NCI-H510A (cell line): ENCODE results near the gene PARD3.
A peak's percentile ranks its signal among the peaks of the same experiment; 100 is the strongest.

Experiments
- DNase-seq: peaks from one replicate; lab custom pipeline; 2025; lab: John Stamatoyannopoulos, UW

The PARD3 gene

GRCh38 chr10:34824870-34825269, 9.8 kb upstream of the PARD3 start:
- DNase-seq = no peak

GRCh38 chr10:34821587-34822585, 6.8 kb upstream of the PARD3 start:
- DNase-seq = no peak

- DNase-seq = no peak
Observed at GRCh38 chr10:34817586-34817985, 2.5 kb upstream of the PARD3 start.

- DNase-seq = no peak
Observed at GRCh38 chr10:34817054-34817453, 2.0 kb upstream of the PARD3 start.

- DNase-seq = no peak
Observed at GRCh38 chr10:34816501-34817002, 1.5 kb upstream of the PARD3 start.

GRCh38 chr10:34816085-34816496, 995 bp upstream of the PARD3 start:
- DNase-seq = no peak

- no peak for DNase-seq
Observed at GRCh38 chr10:34814913-34815184, 247 bp downstream of the PARD3 start.

GRCh38 chr10:34814223-34814912, 728 bp downstream of the PARD3 start:
- no peak for DNase-seq

- no peak for DNase-seq
Observed at GRCh38 chr10:34813626-34814222, 1.4 kb downstream of the PARD3 start.

GRCh38 chr10:34812771-34813170, 2.3 kb downstream of the PARD3 start:
- DNase-seq = no peak

- DNase-seq = no peak
Observed at GRCh38 chr10:34811968-34812514, 3.1 kb downstream of the PARD3 start.

- no peak for DNase-seq
Observed at GRCh38 chr10:34811126-34811967, 3.7 kb downstream of the PARD3 start.

GRCh38 chr10:34809796-34810195, 5.3 kb downstream of the PARD3 start:
- no peak for DNase-seq

GRCh38 chr10:34808801-34809745, 6.0 kb downstream of the PARD3 start:
- peak; percentile 40 for DNase-seq

- DNase-seq = no peak
Observed at GRCh38 chr10:34808336-34808735, 6.8 kb downstream of the PARD3 start.

GRCh38 chr10:34804306-34804705, 10.8 kb downstream of the PARD3 start:
- DNase-seq = no peak

GRCh38 chr10:34802692-34803091, 12.4 kb downstream of the PARD3 start:
- no peak for DNase-seq

GRCh38 chr10:34801097-34801733, 13.9 kb downstream of the PARD3 start:
- DNase-seq = no peak

GRCh38 chr10:34800624-34801023, 14.5 kb downstream of the PARD3 start:
- DNase-seq = no peak

- no peak for DNase-seq
Observed at GRCh38 chr10:34798654-34799053, 16.4 kb downstream of the PARD3 start.
